OCI-M2 (cell line): ENCODE measurements around the gene NDUFC1.

Experiments
- DNase-seq: peaks from one replicate; lab custom pipeline; 2025; ENCODE audit not compliant: unreplicated experiment; lab: John Stamatoyannopoulos, UW

The NDUFC1 gene

DNA sequence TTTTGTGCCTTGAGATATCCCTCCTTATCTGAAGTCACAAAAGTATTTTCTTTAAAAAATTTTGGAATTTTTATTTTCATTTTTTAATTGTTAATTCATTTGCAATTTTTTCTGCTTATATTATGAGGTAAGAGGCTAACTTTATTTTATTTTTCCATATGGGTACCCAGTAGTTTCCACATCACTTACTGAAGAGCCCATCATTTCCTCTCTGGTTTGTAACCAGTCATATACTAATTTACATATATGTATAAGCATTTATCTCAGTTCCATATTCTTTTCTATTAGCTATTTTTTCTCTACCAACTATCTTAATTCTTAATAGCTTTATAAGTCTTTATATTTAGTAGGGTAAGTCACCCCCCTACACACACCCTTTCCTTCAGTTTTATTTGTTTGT lies 49.2 kb downstream of the NDUFC1 start:
- DNase-seq, result no peak

DNA sequence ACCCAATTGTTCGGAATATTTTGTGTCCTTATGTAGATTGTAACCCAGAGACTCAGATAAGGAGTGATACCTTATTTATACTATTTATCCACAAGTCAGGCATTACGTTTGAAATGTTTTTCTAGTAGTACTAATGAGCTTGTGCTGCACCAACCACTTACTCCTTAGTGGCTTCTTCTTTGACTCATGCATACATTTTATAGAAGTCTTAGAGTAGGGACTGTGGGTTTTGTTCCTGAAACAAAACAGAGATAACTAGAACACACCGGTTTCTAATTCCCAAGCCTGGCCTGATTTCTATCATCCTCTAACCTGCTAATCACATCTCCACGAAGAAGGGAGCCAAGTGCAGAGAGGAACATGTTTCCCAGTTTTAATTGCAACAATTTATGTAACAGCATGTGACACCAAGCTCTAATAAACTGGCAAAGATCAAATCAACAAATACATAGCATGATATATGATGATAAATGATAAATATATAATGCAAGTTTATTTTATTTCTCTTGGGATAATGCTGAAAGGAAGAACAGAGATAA lies 54.5 kb downstream of the NDUFC1 start:
- DNase-seq, result no peak

DNA sequence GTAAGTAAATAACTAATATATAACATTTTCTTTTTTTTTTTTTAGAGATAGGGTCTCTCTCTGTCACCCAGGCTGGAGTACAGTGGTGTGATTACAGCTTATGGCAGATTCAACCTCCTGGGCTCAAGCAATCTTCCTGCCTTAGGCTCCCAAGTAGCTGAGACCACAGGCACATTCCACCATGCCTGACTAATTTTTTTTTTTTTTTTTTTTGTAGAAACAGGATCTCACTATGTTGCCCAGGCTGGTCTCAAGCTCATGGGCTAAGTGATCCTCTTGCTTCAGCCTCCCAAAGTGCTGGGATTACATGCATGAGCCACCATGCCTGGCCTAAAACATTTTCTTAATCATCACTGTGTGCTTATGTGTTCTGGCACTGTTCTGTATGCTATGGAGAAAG lies 55.0 kb downstream of the NDUFC1 start:
- no peak for DNase-seq

DNA sequence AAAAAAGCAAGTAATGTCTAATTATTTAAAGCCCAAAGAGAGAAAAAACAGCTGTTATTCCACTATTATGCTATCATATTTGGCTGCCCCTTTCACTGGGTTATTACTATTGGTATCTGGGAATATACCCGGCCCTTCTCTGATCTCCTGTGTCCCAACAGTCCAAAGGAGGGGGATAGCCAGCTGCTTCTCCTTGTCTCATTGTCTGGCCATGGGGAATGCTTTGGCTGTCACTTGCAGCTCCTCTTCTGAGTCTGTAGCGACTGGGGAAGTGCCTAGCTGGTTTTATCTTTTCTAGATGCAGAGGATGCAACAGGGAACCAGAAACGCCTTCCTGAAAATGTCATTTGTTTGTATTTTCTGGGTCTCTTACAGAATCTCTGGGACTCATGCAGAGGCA lies 56.1 kb downstream of the NDUFC1 start:
- DNase-seq, result no peak

DNA sequence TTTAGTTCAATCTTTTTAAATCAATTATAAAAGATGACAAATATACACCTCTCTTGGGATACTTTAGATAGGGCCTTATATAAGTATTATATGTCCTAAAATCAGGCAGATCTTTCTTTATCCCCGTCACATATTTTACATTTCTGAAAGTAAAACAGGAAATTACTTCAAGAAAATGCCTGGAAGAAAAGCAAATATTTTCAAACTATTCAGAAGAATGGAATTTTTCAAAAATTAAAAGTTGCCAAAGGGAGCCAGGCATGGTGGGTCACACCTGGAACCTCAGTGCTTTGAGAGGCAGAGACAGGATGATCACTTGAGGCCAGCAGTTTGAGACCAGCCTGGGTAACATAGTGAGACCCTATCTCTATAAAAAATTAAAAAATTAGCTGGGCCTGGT lies 56.7 kb downstream of the NDUFC1 start:
- DNase-seq, result no peak

DNA sequence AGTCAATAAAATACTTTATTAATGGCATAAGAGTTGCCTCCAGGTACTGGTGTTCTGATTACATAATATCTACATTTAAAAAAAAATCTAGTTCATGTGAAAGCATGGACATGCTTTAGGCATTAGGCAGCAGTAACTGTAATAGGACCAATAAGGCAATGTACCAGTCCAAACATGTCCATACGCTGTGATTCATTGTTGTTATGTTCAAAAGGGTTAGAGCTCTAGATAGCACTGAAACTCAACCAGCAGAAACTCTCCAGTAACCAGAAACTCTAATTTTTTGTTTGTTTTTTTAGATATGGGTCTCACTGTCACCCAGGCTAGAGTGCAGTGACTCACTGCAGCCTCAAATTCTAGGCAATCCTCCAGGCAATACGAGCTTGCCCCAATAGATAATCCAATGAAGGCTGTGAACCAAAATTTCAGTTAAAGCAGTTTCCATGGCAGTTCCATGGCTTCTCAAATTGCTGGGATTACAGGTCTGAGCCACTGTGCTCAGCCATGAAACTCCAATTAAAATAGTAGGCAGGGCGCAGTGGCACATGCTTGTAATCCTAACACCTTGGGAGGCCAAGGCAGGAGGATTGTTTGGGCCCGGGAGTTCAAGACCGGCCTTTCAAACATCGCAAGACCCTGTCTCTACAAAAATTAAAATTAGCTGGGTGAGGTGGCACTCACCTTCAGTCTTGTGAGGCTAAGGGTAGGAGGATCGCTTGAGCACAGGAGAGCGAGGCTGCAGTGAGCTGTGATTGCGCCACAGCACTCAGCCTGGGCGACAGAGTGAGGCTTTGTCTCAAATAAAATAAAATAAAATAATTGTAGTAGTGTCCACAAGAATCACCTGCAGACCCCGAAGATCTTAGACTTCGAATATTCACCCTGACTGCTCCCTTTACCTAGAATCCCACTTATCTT lies 58.6 kb downstream of the NDUFC1 start:
- no peak for DNase-seq

DNA sequence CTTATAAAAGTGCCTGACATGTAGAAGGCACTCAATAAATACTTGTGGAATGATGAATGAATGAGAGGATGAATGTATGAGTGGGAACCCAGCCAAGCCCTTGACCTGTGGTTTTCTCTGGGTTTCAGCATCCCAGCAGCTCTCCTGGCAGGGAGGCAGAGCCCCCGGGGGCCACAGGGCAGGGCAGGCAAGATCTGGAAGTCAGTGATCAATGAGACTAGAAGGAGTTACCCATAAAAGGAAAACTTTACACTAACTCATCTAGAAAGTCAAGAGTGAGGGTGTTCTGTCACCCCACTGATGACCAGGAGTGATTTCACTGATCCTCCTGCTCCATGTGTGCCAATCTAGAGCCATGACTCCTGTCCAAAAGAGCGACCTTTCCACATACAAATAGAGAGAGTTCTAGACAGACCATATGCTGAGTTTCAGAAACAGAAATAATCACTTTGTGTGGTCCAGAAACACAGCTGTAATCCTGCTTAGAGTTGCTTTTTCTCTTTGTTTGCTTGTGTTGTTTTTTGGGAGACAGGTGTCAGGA lies 59.7 kb downstream of the NDUFC1 start:
- no peak for DNase-seq

DNA sequence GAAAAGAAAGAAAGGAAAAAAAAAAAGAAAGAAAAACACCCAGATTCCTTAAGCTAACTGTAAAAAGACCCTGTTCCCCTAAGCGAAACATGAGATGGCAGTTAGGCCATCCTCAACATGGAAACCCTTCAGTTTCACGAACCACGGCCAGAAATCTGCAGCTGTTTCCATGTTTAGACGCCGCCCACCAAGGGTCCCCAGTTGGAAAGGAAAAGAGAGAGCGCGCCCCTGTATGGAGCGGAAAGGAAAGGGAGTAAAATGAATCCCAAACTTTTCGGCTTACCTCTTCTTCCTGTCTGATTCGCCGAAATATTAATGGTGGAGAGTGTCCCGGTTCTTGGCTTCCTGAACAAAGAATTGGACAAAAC lies 60.5 kb downstream of the NDUFC1 start:
- DNase-seq, result no peak

DNA sequence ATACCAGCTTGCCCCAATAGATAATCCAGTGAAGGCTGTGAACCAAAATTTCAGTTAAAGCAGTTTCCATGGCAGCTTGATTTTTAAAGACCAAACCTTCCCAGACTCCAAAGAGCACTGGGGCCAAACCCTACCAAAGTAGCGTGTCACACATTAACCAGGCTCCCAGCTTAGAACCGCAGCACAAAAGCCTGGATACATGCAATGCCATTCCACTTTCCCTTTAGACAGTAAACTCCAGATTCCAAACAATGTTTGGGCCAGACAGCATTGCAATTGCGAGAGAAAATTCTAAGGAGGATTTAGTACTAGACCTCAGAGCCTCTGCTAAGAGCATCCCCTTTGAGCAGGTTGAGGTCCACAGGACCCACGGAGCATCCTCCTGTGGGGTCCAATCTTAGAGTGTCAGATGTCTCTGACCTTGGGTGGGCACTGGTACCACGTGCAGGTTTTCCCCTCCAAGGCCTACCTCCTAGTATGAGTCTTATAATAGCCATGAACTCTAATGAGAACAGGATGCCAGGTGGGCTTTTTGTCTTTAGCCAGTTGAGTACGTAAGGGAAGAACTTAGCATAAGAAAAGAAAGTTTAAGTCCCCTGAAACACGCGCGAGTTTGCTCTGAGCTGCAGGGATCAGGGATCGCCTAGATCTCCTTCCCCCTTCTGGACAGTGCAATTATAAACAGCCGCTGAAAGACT lies 61.0 kb downstream of the NDUFC1 start:
- DNase-seq, result no peak
